Activated T-cell treated with anti-CD3 and anti-CD28 coated beads, Interleukin-2, amount 50 U/mL, for 4 hours (primary cell): ENCODE measurements around the gene ATP4B. TPM values are rescaled to one million over a fixed set of nuclear protein-coding genes. Genes with fewer than 3 reads are reported as not detected.
"Not testable (repeated sequence)": the region's sequence is repeated elsewhere in the genome, so short reads cannot be mapped to it uniquely, and the experiment has no call there.

ENCODE experiments used
- ATAC-seq, 2 donors: fragments of 200-7000 bp; cut with Tn5 transposase; one replicate each; pipeline ENCODE4 v1.10.0; 2021
- DNase-seq: peaks from one replicate; pipeline ENCODE4 v3.0.0-alpha.2; 2020
- H3K27me3 Mint-ChIP-seq: one replicate; pipeline ENCODE4 v1.8.0; 2021; ENCODE audit warnings: low read depth, mixed read lengths
- H3K36me3 Mint-ChIP-seq: one replicate; pipeline ENCODE4 v1.8.0; 2022; ENCODE audit warnings: mixed read lengths; ENCODE audit not compliant: insufficient read depth
- H3K4me1 Mint-ChIP-seq: one replicate; pipeline ENCODE4 v1.8.0; 2021; ENCODE audit warnings: low read depth, mixed read lengths
- H3K4me3 Mint-ChIP-seq: one replicate; pipeline ENCODE4 v1.8.0; 2021; ENCODE audit warnings: mild to moderate bottlenecking, moderate library complexity, mixed read lengths
- H3K9me3 Mint-ChIP-seq: one replicate; pipeline ENCODE4 v1.8.0; 2021; ENCODE audit warnings: mixed read lengths
- total RNA-seq, 3 donors: library from RNA; stranded (reverse); gene quantifications; one replicate each; pipeline ENCODE4 v1.2.1, GENCODE V29; 2021

Gene ATP4B
- total RNA-seq, 3 donors from 2014 or later = not detected

- Mint-ChIP-seq H3K4me1 (peaks cover 20% of the 10 kb centered on the region), H3K36me3 (peaks cover 35% of the 10 kb centered on the region), H3K4me3 (no peak overlapping the region), H3K9me3 (no peaks in the 10 kb centered on the region), H3K27me3 (no peaks in the 10 kb centered on the region)
- ATAC-seq (no peak), DNase-seq (no peak)
Measured at GRCh38 chr13:113629866-113630265, 28.1 kb downstream of the ATP4B start.

GRCh38 chr13:113628291-113629270 lies 29.4 kb downstream of the ATP4B start:
- no peak overlapping the region for H3K4me3 Mint-ChIP-seq
- H3K36me3 Mint-ChIP-seq = peaks cover 28% of the 10 kb centered on the region
- peaks cover 7% of the 10 kb centered on the region for H3K4me1 Mint-ChIP-seq
- no peaks in the 10 kb centered on the region for H3K27me3 Mint-ChIP-seq
- no peak for ATAC-seq
- H3K9me3 Mint-ChIP-seq = no peaks in the 10 kb centered on the region
- no peak for DNase-seq

GRCh38 chr13:113627136-113627535 lies 30.9 kb downstream of the ATP4B start:
- DNase-seq (no peak), ATAC-seq (no peak)
- Mint-ChIP-seq H3K4me1 (no peaks in the 10 kb centered on the region), H3K27me3 (no peaks in the 10 kb centered on the region), H3K4me3 (no peak overlapping the region), H3K36me3 (peaks cover 24% of the 10 kb centered on the region), H3K9me3 (no peaks in the 10 kb centered on the region)

- DNase-seq = no peak
- ATAC-seq = no peak
- no peak overlapping the region for H3K4me3 Mint-ChIP-seq
- H3K36me3 Mint-ChIP-seq = peaks cover 21% of the 10 kb centered on the region
- no peaks in the 10 kb centered on the region for H3K9me3 Mint-ChIP-seq
- H3K4me1 Mint-ChIP-seq = no peaks in the 10 kb centered on the region
- no peaks in the 10 kb centered on the region for H3K27me3 Mint-ChIP-seq
Measured at GRCh38 chr13:113625965-113626721, 31.9 kb downstream of the ATP4B start.

GRCh38 chr13:113624640-113625304 lies 33.2 kb downstream of the ATP4B start:
- H3K4me3 Mint-ChIP-seq, DNase-seq, H3K4me1 Mint-ChIP-seq, H3K27me3 Mint-ChIP-seq, ATAC-seq, H3K9me3 Mint-ChIP-seq: not testable (repeated sequence)
- H3K36me3 Mint-ChIP-seq = peaks cover 23% of the 10 kb centered on the region

- Mint-ChIP-seq H3K36me3 (peaks cover 23% of the 10 kb centered on the region), H3K27me3 (no peaks in the 10 kb centered on the region), H3K4me1 (no peaks in the 10 kb centered on the region), H3K4me3 (no peak overlapping the region), H3K9me3 (no peaks in the 10 kb centered on the region)
- ATAC-seq (no peak), DNase-seq (no peak)
Measured at GRCh38 chr13:113624235-113624587, 33.8 kb downstream of the ATP4B start.

- Mint-ChIP-seq H3K4me3 (no peak overlapping the region), H3K9me3 (no peaks in the 10 kb centered on the region), H3K4me1 (peaks cover 1% of the 10 kb centered on the region), H3K27me3 (no peaks in the 10 kb centered on the region), H3K36me3 (peaks cover 21% of the 10 kb centered on the region)
- DNase-seq (no peak), ATAC-seq (no peak)
Measured at GRCh38 chr13:113623491-113624234, 34.3 kb downstream of the ATP4B start.

GRCh38 chr13:113622791-113623490 lies 35.1 kb downstream of the ATP4B start:
- DNase-seq (no peak), ATAC-seq (no peak)
- H3K36me3 Mint-ChIP-seq = peaks cover 19% of the 10 kb centered on the region
- H3K4me3 Mint-ChIP-seq = no peak overlapping the region
- no peaks in the 10 kb centered on the region for H3K9me3 Mint-ChIP-seq
- H3K4me1 Mint-ChIP-seq = peaks cover 3% of the 10 kb centered on the region
- H3K27me3 Mint-ChIP-seq = no peaks in the 10 kb centered on the region

GRCh38 chr13:113621986-113622550 lies 35.9 kb downstream of the ATP4B start:
- H3K9me3 Mint-ChIP-seq, H3K4me1 Mint-ChIP-seq, DNase-seq, H3K27me3 Mint-ChIP-seq, H3K4me3 Mint-ChIP-seq, ATAC-seq: not testable (repeated sequence)
- peaks cover 18% of the 10 kb centered on the region for H3K36me3 Mint-ChIP-seq

- DNase-seq, H3K4me1 Mint-ChIP-seq, ATAC-seq, H3K4me3 Mint-ChIP-seq, H3K9me3 Mint-ChIP-seq, H3K27me3 Mint-ChIP-seq: not testable (repeated sequence)
- peaks cover 16% of the 10 kb centered on the region for H3K36me3 Mint-ChIP-seq
Measured at GRCh38 chr13:113621498-113621897, 36.5 kb downstream of the ATP4B start.

GRCh38 chr13:113621046-113621445 lies 37.0 kb downstream of the ATP4B start:
- Mint-ChIP-seq H3K27me3 (no peaks in the 10 kb centered on the region), H3K4me1 (peaks cover 3% of the 10 kb centered on the region), H3K4me3 (no peak overlapping the region), H3K36me3 (peaks cover 17% of the 10 kb centered on the region), H3K9me3 (no peaks in the 10 kb centered on the region)
- ATAC-seq (no peak), DNase-seq (no peak)

- H3K27me3 Mint-ChIP-seq = no peaks in the 10 kb centered on the region
- no peak overlapping the region for H3K4me3 Mint-ChIP-seq
- peaks cover 3% of the 10 kb centered on the region for H3K4me1 Mint-ChIP-seq
- peaks cover 16% of the 10 kb centered on the region for H3K36me3 Mint-ChIP-seq
- DNase-seq (no peak), ATAC-seq (no peak)
- no peaks in the 10 kb centered on the region for H3K9me3 Mint-ChIP-seq
Measured at GRCh38 chr13:113620036-113620796, 37.8 kb downstream of the ATP4B start.
